Neural cell (in vitro differentiated cells): ENCODE data around the gene GAB2. TPM values are rescaled to one million over a fixed set of nuclear protein-coding genes. Genes with fewer than 3 reads are reported as not detected.

ENCODE experiments used
- H2AFZ ChIP-seq: fragments of 200-600, 300-800 bp; sonication (generic), shearing (Covaris generic); 2 replicates; pipeline ENCODE4 v1.6.0; 2014; ENCODE audit warnings: low read depth, mild to moderate bottlenecking, antibody characterized with exemption, low read length, moderate library complexity
- H3F3A ChIP-seq: fragments of 200-600 bp; shearing (Covaris generic); 2 replicates; pipeline ENCODE4 v1.6.1; 2016; ENCODE audit warnings: mild to moderate bottlenecking, moderate library complexity, mixed read lengths, antibody characterized with exemption, low read length; ENCODE audit not compliant: insufficient read depth, poor library complexity, severe bottlenecking
- H3K27ac ChIP-seq: fragments of 200-600, 300-800 bp; sonication (generic), shearing (Covaris generic); 2 replicates; pipeline ENCODE4 v1.5.1; 2014; ENCODE audit warnings: mild to moderate bottlenecking, low read length, moderate library complexity
- H3K27me3 ChIP-seq: fragments of 300-800, 200-600 bp; sonication (generic), shearing (Covaris generic); 2 replicates; pipeline ENCODE4 v1.6.0; 2014; ENCODE audit warnings: mild to moderate bottlenecking, low read depth, low read length, moderate library complexity; ENCODE audit not compliant: insufficient read depth
- H3K36me3 ChIP-seq: fragments of 300-800, 200-600 bp; sonication (generic), shearing (Covaris generic); 2 replicates; pipeline ENCODE4 v1.5.1; 2014; ENCODE audit warnings: mild to moderate bottlenecking, antibody characterized with exemption, low read length, moderate library complexity; ENCODE audit not compliant: insufficient read depth
- H3K4me2 ChIP-seq: fragments of 300-800, 200-600 bp; sonication (generic), shearing (Covaris generic); 2 replicates; pipeline ENCODE4 v1.6.0; 2014; ENCODE audit warnings: mild to moderate bottlenecking, low read length
- H3K4me3 ChIP-seq: fragments of 300-800, 200-600 bp; sonication (generic), shearing (Covaris generic); 2 replicates; pipeline ENCODE4 v1.5.1; 2014; ENCODE audit warnings: mild to moderate bottlenecking, low read length, moderate library complexity
- H3K79me2 ChIP-seq: fragments of 200-600 bp; shearing (Covaris generic); replicated peaks from 2 replicates; pipeline ENCODE4 v1.6.0; 2014; ENCODE audit warnings: mild to moderate bottlenecking, low read length, moderate library complexity; ENCODE audit not compliant: insufficient read depth
- H3K9ac ChIP-seq: fragments of 300-800, 200-600 bp; sonication (generic), shearing (Covaris generic); 2 replicates; pipeline ENCODE4 v1.6.1; 2016; ENCODE audit warnings: mild to moderate bottlenecking, low read length, mixed read lengths
- H3K9me2 ChIP-seq: fragments of 200-600 bp; shearing (Covaris generic); 2 replicates; pipeline ENCODE4 v1.6.1; 2016; ENCODE audit warnings: mild to moderate bottlenecking, low read length, mixed read lengths; ENCODE audit not compliant: insufficient read depth
- H3K9me3 ChIP-seq: fragments of 200-600, 300-800 bp; sonication (generic), shearing (Covaris generic); 2 replicates; pipeline ENCODE4 v1.6.1; 2016; ENCODE audit warnings: mild to moderate bottlenecking, mixed run types, low read length, moderate library complexity, mixed read lengths
- H4K20me1 ChIP-seq: fragments of 200-600 bp; shearing (Covaris generic); 2 replicates; pipeline ENCODE4 v1.6.1; 2016; ENCODE audit warnings: mild to moderate bottlenecking, mixed run types; ENCODE audit not compliant: insufficient read depth
- CTCF ChIP-seq: fragments of 450-650 bp; IDR thresholded peaks from 2 replicates; pipeline ENCODE4 v1.5.1; 2014; ENCODE audit warnings: antibody characterized with exemption, mild to moderate bottlenecking, moderate library complexity; ENCODE audit not compliant: poor library complexity, severe bottlenecking
- EP300 ChIP-seq: fragments of 450-650 bp; conservative IDR thresholded peaks from 2 replicates; pipeline ENCODE4 v1.6.1; 2014; ENCODE audit warnings: antibody characterized with exemption, mild to moderate bottlenecking, moderate library complexity; ENCODE audit not compliant: poor library complexity, severe bottlenecking
- EZH2 ChIP-seq: fragments of 200-600, 300-800 bp; shearing (Covaris generic), sonication (generic); IDR thresholded peaks from 2 replicates; pipeline ENCODE4 v1.6.1; 2014; ENCODE audit warnings: antibody characterized with exemption, low read length, borderline replicate concordance, mild to moderate bottlenecking; ENCODE audit not compliant: insufficient read depth, poor library complexity, severe bottlenecking
- MXI1 ChIP-seq: fragments of 450-650 bp; conservative IDR thresholded peaks from 2 replicates; pipeline ENCODE4 v1.6.1; 2014; ENCODE audit warnings: antibody characterized with exemption, mild to moderate bottlenecking; ENCODE audit not compliant: poor library complexity, severe bottlenecking
- POLR2AphosphoS5 ChIP-seq: IDR thresholded peaks from 2 replicates; pipeline ENCODE4 v1.6.1; 2012
- RAD21 ChIP-seq: fragments of 450-650 bp; conservative IDR thresholded peaks from 2 replicates; pipeline ENCODE4 v1.6.1; 2014; ENCODE audit warnings: antibody characterized with exemption, mild to moderate bottlenecking, moderate library complexity
- SMC3 ChIP-seq: fragments of 450-650 bp; conservative IDR thresholded peaks from 2 replicates; pipeline ENCODE4 v1.6.1; 2014; ENCODE audit warnings: antibody characterized with exemption, mild to moderate bottlenecking, moderate library complexity; ENCODE audit not compliant: poor library complexity
- TAF1 ChIP-seq: IDR thresholded peaks from 2 replicates; pipeline ENCODE4 v1.6.1; 2012; ENCODE audit warnings: low read depth
- polyA plus RNA-seq: library from polyadenylated mRNA; depleted of rRNA; stranded (reverse); fragments of >200 nt; gene quantifications from 2 replicates; pipeline ENCODE4 v1.2.3, GENCODE V29; 2014
- TF ChIP-seq, protein P1 (sequence below): IDR thresholded peaks from 2 replicates; pipeline ENCODE4 v1.6.1; 2012; ENCODE audit warnings: borderline replicate concordance

Gene GAB2
- polyA plus RNA-seq, 1 donor from 2014 or later = 21.9 TPM

GRCh38 chr11:78334109-78334508, 83.5 kb downstream of the GAB2 start:
- Histone ChIP-seq H3K4me3 (no peak overlapping the region), H3F3A (peaks cover 2% of the 10 kb centered on the region), H3K9ac (no peak overlapping the region), H3K36me3 (no peaks in the 10 kb centered on the region), H3K27ac (no peak overlapping the region), H3K27me3 (no peaks in the 10 kb centered on the region), H3K4me2 (no peak overlapping the region), H3K9me2 (no peaks in the 10 kb centered on the region), H3K79me2 (peaks cover 23% of the 10 kb centered on the region), H4K20me1 (no peaks in the 10 kb centered on the region), H2AFZ (no peak overlapping the region), H3K9me3 (no peaks in the 10 kb centered on the region)
- TF ChIP-seq, protein P1, sequence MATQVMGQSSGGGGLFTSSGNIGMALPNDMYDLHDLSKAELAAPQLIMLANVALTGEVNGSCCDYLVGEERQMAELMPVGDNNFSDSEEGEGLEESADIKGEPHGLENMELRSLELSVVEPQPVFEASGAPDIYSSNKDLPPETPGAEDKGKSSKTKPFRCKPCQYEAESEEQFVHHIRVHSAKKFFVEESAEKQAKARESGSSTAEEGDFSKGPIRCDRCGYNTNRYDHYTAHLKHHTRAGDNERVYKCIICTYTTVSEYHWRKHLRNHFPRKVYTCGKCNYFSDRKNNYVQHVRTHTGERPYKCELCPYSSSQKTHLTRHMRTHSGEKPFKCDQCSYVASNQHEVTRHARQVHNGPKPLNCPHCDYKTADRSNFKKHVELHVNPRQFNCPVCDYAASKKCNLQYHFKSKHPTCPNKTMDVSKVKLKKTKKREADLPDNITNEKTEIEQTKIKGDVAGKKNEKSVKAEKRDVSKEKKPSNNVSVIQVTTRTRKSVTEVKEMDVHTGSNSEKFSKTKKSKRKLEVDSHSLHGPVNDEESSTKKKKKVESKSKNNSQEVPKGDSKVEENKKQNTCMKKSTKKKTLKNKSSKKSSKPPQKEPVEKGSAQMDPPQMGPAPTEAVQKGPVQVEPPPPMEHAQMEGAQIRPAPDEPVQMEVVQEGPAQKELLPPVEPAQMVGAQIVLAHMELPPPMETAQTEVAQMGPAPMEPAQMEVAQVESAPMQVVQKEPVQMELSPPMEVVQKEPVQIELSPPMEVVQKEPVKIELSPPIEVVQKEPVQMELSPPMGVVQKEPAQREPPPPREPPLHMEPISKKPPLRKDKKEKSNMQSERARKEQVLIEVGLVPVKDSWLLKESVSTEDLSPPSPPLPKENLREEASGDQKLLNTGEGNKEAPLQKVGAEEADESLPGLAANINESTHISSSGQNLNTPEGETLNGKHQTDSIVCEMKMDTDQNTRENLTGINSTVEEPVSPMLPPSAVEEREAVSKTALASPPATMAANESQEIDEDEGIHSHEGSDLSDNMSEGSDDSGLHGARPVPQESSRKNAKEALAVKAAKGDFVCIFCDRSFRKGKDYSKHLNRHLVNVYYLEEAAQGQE = no peak
- TF ChIP-seq RAD21 (no peak), TAF1 (no peak), EP300 (no peak), CTCF (no peak), SMC3 (no peak), MXI1 (no peak), POLR2AphosphoS5 (no peak), EZH2 (no peak)

DNA sequence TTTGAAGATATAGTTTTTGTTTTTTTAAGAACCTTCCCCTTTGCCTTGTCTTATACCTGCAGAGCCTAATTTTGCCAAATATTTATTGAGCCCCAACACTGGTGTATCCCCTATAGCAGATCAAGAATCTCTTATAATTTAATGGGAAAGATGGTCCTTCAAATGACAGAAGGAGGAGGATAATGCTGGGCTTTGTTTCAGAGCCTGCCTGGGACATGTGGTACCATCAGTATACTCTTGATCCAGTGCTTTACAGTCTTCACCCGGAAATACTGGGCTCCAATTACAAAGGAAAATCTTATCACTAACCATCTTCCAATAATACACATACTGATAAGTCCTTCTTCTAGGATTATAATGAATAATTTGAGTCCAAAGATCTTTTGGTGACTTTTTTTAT, 84.7 kb downstream of the GAB2 start:
- no peak overlapping the region for H3K9ac ChIP-seq
- H3K27me3 ChIP-seq = no peaks in the 10 kb centered on the region
- peaks cover 2% of the 10 kb centered on the region for H3F3A ChIP-seq
- no peaks in the 10 kb centered on the region for H3K9me2 ChIP-seq
- no peak overlapping the region for H3K4me2 ChIP-seq
- no peak overlapping the region for H3K4me3 ChIP-seq
- no peaks in the 10 kb centered on the region for H3K36me3 ChIP-seq
- H3K9me3 ChIP-seq = no peaks in the 10 kb centered on the region
- H4K20me1 ChIP-seq = no peaks in the 10 kb centered on the region
- H3K27ac ChIP-seq = no peak overlapping the region
- H3K79me2 ChIP-seq = peaks cover 23% of the 10 kb centered on the region
- TF ChIP-seq, protein P1 = no peak
- no peak for TF ChIP-seq TAF1
- TF ChIP-seq POLR2AphosphoS5 = no peak
- TF ChIP-seq CTCF = no peak
- TF ChIP-seq EP300 = no peak
- TF ChIP-seq SMC3 = no peak
- no peak for TF ChIP-seq RAD21
- no peak for TF ChIP-seq EZH2
- TF ChIP-seq MXI1 = no peak
- H2AFZ ChIP-seq = no peak overlapping the region
